ENCODE results near the gene C5orf63. TPM values are rescaled to one million over a fixed set of nuclear protein-coding genes. Genes with fewer than 3 reads are reported as not detected.

C5orf63 gene
- total and polyA plus RNA-seq, 12 donors: 1.6 to 11.4 (median 4.5) TPM; not detected in 1

- no peaks in the 10 kb centered on the region for H3K27me3 ChIP-seq
- no peaks in the 10 kb centered on the region for H3K9me3 ChIP-seq (replicated peaks in 1 of 3)
- DNase-seq: no peak
- no peak for TF ChIP-seq CTCF (IDR thresholded peaks at IDR 0.05)
- peaks cover 4 to 18% of the 10 kb centered on the region in 2 donors for H3K4me1 ChIP-seq (replicated peaks in 1 of 2)
- no peak overlapping the region for H3K4me3 ChIP-seq
- intact Hi-C loops (cut with DNase I): no loop called here
- no peak overlapping the region for H3K27ac ChIP-seq
- 53 to 63% (median 60%) methylated on average over 7 of the region's 7 CpGs for WGBS, 4 donors
- H3K36me3 ChIP-seq (replicated peaks in 1 of 2): no peaks in the 10 kb centered on the region
Observed at GRCh38 chr5:127003798-127004495, 69.4 kb downstream of the C5orf63 start.

- WGBS, 4 donors: 45 to 54% (median 52%) methylated on average over 3 of the region's 3 CpGs
- Histone ChIP-seq H3K4me3 (no peak overlapping the region), H3K27ac (peak overlapping the region in 3 of 5 donors; percentile 29 to 81 (median 72)), H3K9me3 (replicated peaks in 1 of 3) (no peaks in the 10 kb centered on the region), H3K4me1 (replicated peaks in 1 of 2) (peaks cover 4 to 18% of the 10 kb centered on the region in 2 donors), H3K27me3 (no peaks in the 10 kb centered on the region), H3K36me3 (replicated peaks in 1 of 2) (no peaks in the 10 kb centered on the region)
- no peak for DNase-seq
- TF ChIP-seq POLR2A (IDR thresholded peaks at IDR 0.05) (no peak), CTCF (IDR thresholded peaks at IDR 0.05) (no peak)
- intact Hi-C loops (cut with DNase I): no loop called here
Observed at GRCh38 chr5:127002390-127002789, 70.9 kb downstream of the C5orf63 start.

GRCh38 chr5:127001621-127002296 is 71.5 kb downstream of the C5orf63 start:
- no peaks in the 10 kb centered on the region for H3K36me3 ChIP-seq (replicated peaks in 1 of 2)

More at GRCh38 chr5:127001621-127002296, 71.5 kb downstream of the C5orf63 start:
- Histone ChIP-seq H3K27ac (peak overlapping the region; percentile 18 to 81 (median 41)), H3K9me3 (replicated peaks in 1 of 3) (no peaks in the 10 kb centered on the region), H3K27me3 (no peaks in the 10 kb centered on the region), H3K4me3 (no peak overlapping the region), H3K4me1 (replicated peaks in 1 of 2) (peaks cover 4 to 18% of the 10 kb centered on the region in 2 donors)
- TF ChIP-seq POLR2A (IDR thresholded peaks at IDR 0.05): no peak
- no peak for TF ChIP-seq CTCF (IDR thresholded peaks at IDR 0.05)
- peak in 4 of 7 donors; percentile 30 to 64 (median 47) for DNase-seq
- intact Hi-C loops (cut with DNase I): no loop called here
- 40 to 47% (median 44%) methylated on average over 4 of the region's 4 CpGs for WGBS, 4 donors

Other genes with a start within 250 kb of the C5orf63 start
- 10 to 100 TPM in 7 of 9 donors, 1 to 10 TPM in 2; 8.0 to 48.9 (median 12.8) TPM for gene MARCHF3, start 42.9 kb downstream of the C5orf63 start, total RNA-seq
- gene MARCHF3, start 42.9 kb downstream of the C5orf63 start, polyA plus RNA-seq: 10 to 100 TPM in 1 of 3 donors, 1 to 10 TPM in 2; 3.9 to 25.8 (median 5.2) TPM
- gene MEGF10, start 217.3 kb upstream of the C5orf63 start, total RNA-seq: 10 to 100 TPM in 5 of 9 donors, 1 to 10 TPM in 4; 1.1 to 45.1 (median 12.1) TPM
- gene MEGF10, start 217.3 kb upstream of the C5orf63 start, polyA plus RNA-seq: 1 to 10 TPM in 2 of 3 donors, under 1 TPM in 1; 0.94 to 2.1 (median 1.1) TPM

All from adrenal gland (tissue), 12 donors.